ENCODE results near the gene PCSK1.
A peak's percentile ranks its signal among the peaks of the same experiment; 100 is the strongest.
"Not testable (repeated sequence)": the region's sequence is repeated elsewhere in the genome, so short reads cannot be mapped to it uniquely, and the experiment has no call there.

Gene PCSK1

GRCh38 chr5:96372726-96373380 lies 60.2 kb downstream of the PCSK1 start:
- no peak for DNase-seq (ENCODE audit: low spot score)

- no peak for DNase-seq (ENCODE audit: low spot score)
Observed at GRCh38 chr5:96370976-96371375, 62.1 kb downstream of the PCSK1 start.

GRCh38 chr5:96367337-96367736 lies 65.7 kb downstream of the PCSK1 start:
- not testable (repeated sequence) for DNase-seq (ENCODE audit: low spot score)

GRCh38 chr5:96354237-96354636 lies 78.8 kb downstream of the PCSK1 start:
- DNase-seq (ENCODE audit: low spot score), result no peak

GRCh38 chr5:96353220-96353619 lies 79.8 kb downstream of the PCSK1 start:
- no peak for DNase-seq (ENCODE audit: low spot score)

GRCh38 chr5:96350678-96351077 lies 82.4 kb downstream of the PCSK1 start:
- no peak for DNase-seq (ENCODE audit: low spot score)

DNA sequence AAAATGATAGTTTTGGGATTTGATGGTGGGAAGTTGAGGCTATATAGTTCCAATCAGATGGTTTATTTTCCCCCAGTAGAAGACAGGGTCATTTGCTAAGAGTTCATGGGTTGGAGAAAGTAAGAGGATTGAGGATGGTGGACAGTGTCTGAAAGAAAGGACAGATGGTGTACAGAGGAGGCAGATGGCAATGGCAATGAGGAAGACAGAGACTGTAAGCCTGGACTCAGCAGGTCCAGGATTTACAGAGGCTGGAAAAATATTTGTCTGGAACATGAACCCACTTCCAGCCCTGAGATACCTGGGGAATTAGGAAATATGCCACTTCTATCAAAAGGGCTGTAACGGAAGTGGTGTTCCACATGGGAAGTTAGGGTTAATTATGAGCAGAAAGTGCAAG lies 84.5 kb downstream of the PCSK1 start:
- no peak for DNase-seq (ENCODE audit: low spot score)

DNA sequence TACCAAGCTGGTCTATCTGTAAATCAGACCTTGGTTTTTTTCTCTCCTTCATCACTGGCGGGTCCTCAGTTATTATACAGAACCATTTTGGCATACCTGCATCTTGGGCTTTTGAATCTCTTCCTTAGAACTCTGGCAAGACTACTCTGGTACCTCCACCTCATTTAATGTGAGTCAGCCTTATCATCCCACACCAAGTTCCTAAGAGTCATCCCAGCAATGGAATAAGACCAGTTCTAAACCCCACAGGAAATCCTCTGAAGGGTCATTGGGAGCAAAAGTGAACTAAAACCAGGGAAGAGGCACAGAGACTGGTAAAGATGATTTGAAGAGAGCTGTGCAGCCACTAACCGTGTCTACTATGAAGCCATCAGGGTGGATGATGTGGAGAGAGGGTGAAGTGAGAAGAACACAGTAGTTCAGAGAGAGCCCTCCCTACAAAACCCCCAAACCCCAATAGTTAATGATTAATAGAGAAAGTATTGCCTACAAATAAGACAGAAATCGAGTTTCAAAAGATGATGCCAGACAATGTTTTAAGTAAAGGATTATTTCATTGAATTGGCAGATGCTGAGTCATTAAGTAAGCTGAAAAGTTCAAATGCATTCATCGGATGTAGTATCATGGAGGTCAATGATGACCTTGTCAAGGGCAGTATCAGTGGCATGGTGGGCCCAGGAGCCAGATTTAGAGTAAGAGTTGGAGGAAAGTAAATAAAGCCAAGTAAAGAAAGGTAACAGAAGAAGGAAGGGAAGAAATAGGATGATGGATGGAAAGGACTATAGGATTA lies 85.4 kb downstream of the PCSK1 start:
- no peak for DNase-seq (ENCODE audit: low spot score)

GRCh38 chr5:96344678-96345577 lies 88.1 kb downstream of the PCSK1 start:
- DNase-seq (ENCODE audit: low spot score), result peak; percentile 83

GRCh38 chr5:96343094-96343493 lies 90.0 kb downstream of the PCSK1 start:
- DNase-seq (ENCODE audit: low spot score), result no peak

DNA sequence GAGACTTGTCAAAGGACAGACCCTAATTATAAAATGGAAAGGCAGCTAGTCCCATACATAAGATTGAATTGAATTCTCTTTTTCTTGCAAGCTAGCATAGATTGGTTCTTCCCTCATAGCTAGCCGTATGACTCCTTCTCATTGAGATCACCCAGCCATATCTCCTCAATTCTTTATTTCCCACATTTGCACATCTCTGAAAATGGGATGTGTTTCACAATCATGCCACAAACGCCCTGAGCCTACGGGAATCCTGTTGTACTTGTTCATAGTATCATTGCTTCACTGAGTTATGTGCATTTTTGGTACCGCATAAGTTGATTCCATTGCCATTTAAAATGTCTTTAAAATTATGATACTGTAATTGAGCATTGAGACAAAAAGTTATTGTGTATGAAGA lies 90.5 kb downstream of the PCSK1 start:
- DNase-seq (ENCODE audit: low spot score), result no peak
